Middle frontal gyrus (tissue), 1 donor: ENCODE measurements around the gene BTD.
"Not testable (repeated sequence)": the region's sequence is repeated elsewhere in the genome, so short reads cannot be mapped to it uniquely, and the experiment has no call there.

Source experiments
- DNase-seq: peaks from one replicate; pipeline ENCODE4 v3.0.0-alpha.2; 2015; ENCODE audit warnings: low spot score; ENCODE audit errors: extremely low spot score

BTD gene

GRCh38 chr3:15602146-15602536 lies 596 bp downstream of the BTD start:
- DNase-seq, result no peak

- DNase-seq, result not testable (repeated sequence)
Observed at GRCh38 chr3:15602816-15603215, 1.3 kb downstream of the BTD start.

- not testable (repeated sequence) for DNase-seq
Observed at GRCh38 chr3:15604584-15604983, 3.0 kb downstream of the BTD start.

- no peak for DNase-seq
Observed at GRCh38 chr3:15606434-15606891, 4.9 kb downstream of the BTD start.

GRCh38 chr3:15610082-15610759 lies 8.7 kb downstream of the BTD start:
- no peak for DNase-seq

GRCh38 chr3:15611018-15611417 lies 9.5 kb downstream of the BTD start:
- DNase-seq, result no peak

- DNase-seq, result no peak
Observed at GRCh38 chr3:15612001-15612400, 10.5 kb downstream of the BTD start.

- no peak for DNase-seq
Observed at GRCh38 chr3:15614958-15615357, 13.4 kb downstream of the BTD start.

GRCh38 chr3:15616053-15616452 lies 14.5 kb downstream of the BTD start:
- no peak for DNase-seq

- DNase-seq, result not testable (repeated sequence)
Observed at GRCh38 chr3:15619659-15620464, 18.3 kb downstream of the BTD start.

GRCh38 chr3:15623535-15624440 lies 22.2 kb downstream of the BTD start:
- DNase-seq, result no peak

GRCh38 chr3:15628967-15629366 lies 27.4 kb downstream of the BTD start:
- DNase-seq, result no peak

GRCh38 chr3:15629860-15630597 lies 28.5 kb downstream of the BTD start:
- DNase-seq, result peak; percentile 88

GRCh38 chr3:15630646-15631350 lies 29.3 kb downstream of the BTD start:
- DNase-seq, result no peak

- DNase-seq, result no peak
Observed at GRCh38 chr3:15631426-15632211, 30.1 kb downstream of the BTD start.

GRCh38 chr3:15632212-15632580 lies 30.7 kb downstream of the BTD start:
- DNase-seq, result no peak

GRCh38 chr3:15633159-15633558 lies 31.6 kb downstream of the BTD start:
- DNase-seq, result no peak

GRCh38 chr3:15633766-15634598 lies 32.4 kb downstream of the BTD start:
- no peak for DNase-seq

- DNase-seq, result no peak
Observed at GRCh38 chr3:15634671-15635070, 33.1 kb downstream of the BTD start.
